Activated CD4-positive, CD25-positive, alpha-beta regulatory T cell treated with anti-CD3 and anti-CD28 coated beads, Interleukin-2, amount 50 U/mL, for 16 hours (primary cell): ENCODE data around the gene FLNB.
"Not testable (repeated sequence)": the region's sequence is repeated elsewhere in the genome, so short reads cannot be mapped to it uniquely, and the experiment has no call there.

Source experiments
- DNase-seq: peaks from one replicate; pipeline ENCODE4 v3.0.0-alpha.2; 2020; ENCODE audit warnings: low read depth, low spot score

FLNB gene

GRCh38 chr3:57980416-57980815 is 27.8 kb upstream of the FLNB start:
- no peak for DNase-seq

GRCh38 chr3:57981483-57982087 is 26.6 kb upstream of the FLNB start:
- no peak for DNase-seq

DNA sequence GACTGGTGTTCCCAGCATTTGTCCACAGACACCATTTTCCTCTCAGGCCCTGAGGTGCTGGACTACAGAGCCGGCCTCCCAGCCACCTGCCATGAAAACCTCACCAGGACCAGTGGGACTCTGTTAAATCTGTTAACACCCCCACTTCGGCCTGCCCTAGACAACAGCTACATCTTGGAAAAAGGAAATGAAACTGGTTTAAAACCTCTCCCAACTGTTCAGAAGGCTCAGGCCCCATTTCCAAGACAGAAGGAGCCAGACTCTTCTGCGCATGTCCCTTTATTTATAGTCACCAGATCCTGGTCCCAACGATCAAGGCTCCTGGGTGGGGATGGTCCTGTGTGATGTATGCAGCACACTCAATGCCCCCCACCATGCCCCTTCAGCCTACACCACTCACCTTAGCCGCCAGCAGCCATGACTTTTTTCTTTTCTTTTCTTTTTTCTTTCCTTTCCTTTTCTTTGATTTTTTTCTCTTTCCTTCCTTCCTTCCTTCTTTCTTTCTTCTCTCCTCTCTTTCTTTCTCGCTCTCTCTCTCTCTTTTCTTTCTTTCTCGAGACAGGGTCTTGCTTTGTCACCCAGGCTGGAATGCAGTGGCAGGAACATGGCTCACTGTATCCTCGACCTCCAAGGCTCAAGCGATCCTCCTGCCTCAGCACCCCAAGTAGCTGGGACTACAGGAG is 25.5 kb upstream of the FLNB start:
- DNase-seq, result no peak

DNA sequence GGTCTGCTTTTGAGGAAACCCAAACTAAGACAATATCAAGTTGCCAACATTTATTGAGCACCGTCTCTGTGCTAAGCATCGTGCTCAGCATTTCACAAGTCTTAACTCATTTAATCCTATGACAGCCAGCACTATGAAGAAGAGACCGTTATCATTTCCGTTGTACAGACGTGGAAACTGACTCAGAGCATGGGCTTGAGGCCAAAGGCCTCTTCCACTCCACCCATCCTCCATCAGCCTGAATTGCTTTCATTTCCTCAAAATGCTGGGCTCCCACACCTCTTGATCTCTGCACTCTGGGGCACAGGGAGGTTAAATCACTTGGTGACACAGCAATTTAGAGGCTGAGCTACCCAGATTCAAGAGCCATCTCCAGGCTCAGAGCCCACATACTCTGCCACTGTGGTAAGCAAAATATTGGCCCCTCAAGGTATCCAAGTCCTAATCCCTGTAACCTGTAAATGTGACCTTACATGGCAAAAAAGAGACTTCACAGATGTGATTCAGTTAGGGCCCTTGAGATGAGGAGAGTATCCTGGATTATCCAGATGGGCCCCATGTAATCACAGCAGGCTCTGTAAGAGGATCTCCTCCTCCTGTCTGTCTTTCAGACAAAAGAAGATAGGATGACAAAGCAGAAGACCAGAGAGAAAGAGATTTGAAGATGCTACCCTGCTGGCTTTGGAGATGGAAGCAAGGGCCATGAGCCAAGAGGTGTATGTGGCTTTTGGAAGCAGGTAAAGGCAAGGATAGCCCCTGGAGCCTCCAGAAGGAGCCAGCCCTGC is 24.3 kb upstream of the FLNB start:
- DNase-seq, result no peak

DNA sequence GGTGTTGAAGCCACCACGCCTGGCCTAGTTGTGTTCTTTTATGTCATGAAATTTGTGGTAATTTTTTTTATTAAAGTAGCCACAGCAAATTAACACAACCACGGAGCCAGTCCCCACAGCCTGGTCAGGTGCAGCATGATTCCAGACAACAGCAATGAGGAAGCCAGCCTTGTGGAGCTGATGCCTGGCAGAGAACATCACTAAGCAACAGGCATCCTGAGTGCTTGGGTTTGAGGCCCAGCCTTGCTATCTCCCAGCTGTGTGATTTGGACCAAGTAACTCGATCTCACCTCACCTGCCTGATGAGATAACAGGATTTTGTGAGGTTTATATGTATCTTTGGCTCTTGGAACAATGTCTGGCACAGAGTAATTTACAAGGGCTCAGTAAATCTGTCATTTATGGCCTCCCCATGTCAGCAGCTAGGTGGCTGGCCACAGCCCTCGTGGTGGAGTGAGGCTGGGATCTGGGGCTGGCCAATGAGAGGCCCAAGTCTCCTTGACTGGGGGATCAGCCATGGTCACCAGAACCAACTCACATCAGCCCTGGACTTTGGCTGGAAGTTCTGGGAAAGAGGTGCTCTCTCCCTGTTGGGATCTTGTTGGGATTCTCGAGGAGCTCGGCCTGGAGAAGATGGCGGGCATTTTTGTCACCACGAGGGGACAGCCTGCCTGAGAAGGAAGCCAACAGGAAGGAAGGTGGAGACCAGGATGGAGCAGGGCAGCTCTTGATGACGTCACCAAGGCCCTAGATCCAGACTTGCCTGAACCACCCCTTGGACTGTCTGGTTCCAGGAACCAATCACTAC is 22.8 kb upstream of the FLNB start:
- no peak for DNase-seq

DNA sequence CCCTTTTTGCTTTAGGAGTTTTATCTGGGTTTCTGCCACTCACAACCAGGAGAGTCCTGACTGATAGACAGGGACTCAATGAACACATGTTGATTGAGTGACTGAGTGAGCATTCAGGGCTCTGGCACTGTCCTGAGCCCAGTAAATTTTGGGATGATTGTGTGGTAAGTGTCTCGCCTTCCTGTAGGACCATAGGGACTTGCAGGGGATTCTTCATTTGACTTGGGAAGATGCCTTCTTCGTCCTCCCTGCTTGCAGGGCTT is 22.3 kb upstream of the FLNB start:
- no peak for DNase-seq

DNA sequence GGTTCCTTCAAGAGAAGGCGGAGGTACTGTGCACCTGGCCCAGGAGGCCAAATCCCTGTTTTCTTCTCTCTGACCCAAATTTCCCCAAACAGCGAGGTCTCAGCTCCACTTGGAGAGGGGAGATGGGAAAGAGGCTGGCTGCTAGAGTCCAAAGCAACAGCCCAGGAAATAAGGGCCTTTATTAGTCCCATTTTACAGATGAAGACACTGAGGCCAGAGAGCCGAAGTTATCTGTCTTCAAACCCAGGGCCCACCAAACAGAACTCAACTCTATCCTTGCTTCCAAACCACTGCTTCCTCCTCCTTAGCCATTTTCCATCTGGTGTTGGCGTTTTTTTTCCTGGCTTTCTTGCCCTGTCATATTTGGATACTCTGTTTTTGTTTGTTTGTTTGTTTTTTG is 22.0 kb upstream of the FLNB start:
- no peak for DNase-seq

- not testable (repeated sequence) for DNase-seq
Observed at GRCh38 chr3:57989198-57989597, 19.0 kb upstream of the FLNB start.

GRCh38 chr3:57989646-57990045 is 18.6 kb upstream of the FLNB start:
- DNase-seq, result no peak

DNA sequence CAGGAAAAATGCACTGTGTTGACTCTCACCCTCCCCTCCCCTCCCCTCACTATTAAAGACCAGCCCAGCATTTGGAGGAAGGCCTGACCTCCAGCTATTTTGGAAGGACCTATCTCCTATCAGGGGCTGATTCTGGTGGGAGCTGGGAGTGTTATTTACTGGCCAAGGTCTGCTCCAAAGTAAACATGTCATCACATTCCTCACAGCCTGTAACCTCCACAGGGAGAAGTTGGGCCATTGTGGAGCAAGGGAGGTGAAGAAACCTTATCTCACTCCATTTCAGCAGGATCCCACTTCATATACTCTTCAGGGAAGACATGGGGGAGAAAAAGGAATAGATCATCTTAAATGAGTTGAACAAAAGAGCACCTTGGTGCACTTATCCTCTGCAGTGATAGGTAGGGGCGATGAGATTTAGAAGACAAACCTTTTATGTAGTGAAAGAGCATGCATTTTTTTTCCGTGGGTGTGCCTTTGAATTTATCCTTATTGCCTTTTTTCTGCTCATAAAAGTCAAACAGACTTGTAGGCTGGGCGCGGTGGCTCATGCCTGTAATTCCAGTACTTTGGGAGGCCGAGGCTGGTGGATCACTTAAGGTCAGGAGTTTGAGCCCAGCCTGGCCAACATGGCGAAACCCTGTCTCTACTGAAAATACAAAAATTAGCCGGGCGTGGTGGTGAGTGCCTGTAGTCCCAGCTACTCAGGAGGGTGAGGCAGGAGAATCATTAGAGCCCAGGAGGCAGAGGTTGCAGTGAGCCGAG is 15.6 kb upstream of the FLNB start:
- no peak for DNase-seq

- DNase-seq, result no peak
Observed at GRCh38 chr3:57998366-57999283, 9.6 kb upstream of the FLNB start.

DNA sequence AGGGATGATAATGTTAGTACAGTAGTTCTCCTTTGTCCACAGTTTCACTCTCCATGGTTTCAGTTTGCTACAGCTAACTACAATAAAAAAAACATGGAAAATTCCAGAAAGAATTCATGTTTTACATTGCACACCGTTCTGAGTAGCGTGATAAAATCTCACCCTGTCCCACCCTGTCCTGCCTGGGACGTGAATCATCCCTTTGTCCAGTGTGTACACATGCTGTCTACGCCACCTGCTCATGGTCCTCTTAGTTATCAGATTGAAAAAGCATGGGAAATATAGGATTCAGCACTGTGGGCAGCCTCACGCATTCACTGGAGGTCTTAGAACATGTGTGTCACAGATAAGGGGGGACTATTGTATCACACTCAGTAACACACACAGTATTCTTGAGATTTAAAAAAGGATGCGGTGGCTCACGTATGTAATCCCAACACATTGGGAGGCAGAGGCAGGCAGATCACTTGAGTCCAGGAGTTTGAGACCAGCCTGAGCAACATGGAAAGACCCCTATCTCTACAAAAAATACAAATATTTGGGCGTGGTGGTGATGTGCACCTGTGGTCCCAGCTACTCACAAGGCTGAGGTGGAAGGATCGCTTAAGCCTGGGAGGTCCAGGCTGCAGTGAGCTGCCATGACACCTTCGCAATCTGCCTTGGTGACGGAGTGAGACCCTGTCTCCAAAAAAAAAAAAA is 8.7 kb upstream of the FLNB start:
- DNase-seq, result no peak

DNA sequence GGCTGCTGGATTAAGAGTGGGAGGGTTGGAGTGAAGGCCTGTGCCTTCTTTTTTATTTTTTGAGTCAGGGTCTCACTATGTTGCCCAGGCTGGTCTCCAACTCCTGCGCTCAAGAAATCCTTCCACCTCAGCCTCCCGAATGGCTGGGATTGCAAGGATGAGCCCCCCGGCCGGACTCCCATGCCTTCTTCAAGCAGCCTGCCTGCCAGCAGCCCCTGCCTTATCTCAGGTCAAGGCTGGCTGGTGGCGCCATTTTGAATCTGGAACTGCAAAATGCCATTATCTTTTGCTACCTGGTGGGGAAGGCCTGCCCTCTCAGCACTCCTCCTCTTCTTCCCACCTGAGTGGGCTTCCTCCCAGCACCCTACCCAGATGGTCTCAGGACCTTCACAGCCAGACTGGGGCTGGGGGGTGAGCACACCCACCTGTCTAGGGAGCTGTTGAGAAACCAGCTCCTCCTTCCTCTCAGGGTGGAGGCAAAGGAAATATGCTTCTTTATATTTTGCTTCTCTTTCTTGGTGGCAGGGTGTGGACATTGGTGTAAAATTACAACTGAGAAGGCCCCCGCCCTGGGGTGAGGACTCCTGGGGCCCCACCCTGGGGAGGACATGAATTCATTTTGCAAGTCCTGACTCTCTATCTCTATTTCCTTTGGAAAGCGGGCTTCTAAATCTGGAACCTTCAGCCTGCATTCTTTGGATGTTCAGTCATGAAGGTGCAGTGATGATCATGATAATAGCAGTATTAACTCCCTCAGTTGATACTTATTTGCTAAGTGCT is 7.7 kb upstream of the FLNB start:
- no peak for DNase-seq

DNA sequence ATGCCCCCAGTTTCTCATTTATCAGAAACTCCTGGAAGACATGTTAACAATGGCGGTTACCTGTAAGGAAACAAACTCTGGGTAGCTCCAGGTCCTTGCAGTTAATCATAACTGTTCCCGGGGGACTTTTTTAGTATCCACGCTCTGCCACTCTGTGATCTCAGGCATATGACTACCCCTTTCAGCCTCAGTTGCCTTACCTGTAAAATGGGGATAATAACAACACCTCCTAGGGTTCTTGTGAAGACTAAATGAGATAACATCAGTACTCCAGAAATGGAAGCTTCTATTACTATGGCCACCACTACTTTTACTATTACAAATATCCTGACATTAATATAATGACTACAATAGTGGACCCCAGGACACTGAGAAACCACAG is 7.1 kb upstream of the FLNB start:
- no peak for DNase-seq

DNA sequence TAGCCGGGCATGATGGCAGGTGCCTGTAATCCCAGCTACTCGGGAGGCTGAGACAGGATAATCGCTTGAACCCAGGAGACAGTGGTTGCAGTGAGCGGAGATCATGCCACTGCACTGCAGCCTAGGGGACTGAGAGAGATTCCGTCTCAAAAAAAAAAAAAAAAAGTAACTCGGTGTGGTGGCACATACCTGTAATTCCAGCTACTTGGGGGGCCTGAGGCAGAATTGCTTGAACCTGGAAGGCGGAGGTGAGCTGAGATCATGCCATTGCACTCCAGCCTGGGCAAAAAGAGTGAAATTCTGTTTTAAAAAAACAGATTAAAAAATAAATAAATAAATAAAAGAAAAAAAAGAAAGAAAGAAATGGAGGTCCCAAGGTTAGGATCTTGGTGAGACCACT is 6.2 kb upstream of the FLNB start:
- no peak for DNase-seq

DNA sequence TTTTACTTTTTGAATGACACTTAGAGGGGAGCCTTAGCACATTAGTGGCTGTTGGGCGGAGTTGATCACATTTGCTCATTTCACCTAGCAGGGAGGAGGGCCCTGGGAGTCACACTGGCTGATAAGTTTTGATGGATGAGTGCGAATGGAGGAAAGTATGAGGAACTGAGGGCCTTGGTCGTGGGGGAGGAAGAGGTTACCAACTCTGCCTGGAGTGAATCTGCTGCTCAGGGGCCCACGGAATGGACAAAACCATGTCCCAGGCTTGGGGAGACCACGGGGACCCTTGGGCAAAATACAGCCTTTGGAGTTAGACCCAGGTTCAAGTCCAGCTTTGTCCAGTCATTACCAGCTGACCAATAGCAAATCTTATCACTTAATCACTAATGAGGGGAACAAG is 5.1 kb upstream of the FLNB start:
- DNase-seq, result no peak

GRCh38 chr3:58004973-58005372 is 3.2 kb upstream of the FLNB start:
- no peak for DNase-seq

DNA sequence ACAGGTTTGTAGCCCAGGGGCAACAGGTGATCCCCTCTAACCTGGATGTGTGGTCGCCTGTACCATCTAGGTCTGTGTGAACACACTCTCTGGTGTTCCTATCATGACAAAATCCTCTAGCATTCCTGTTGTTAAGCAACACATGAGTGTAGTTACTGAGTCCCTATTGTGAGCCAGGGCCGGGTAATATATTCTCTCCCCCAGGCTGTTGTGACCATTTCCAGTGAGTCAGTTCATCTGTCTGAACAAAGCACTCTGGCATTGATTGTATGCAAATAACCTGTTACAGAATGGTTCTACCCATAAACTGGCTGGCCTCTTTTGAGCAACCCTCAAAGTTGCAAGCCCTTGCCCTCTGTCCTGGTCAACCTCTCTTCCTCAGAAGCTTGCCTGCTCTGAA is 2.6 kb upstream of the FLNB start:
- no peak for DNase-seq

DNA sequence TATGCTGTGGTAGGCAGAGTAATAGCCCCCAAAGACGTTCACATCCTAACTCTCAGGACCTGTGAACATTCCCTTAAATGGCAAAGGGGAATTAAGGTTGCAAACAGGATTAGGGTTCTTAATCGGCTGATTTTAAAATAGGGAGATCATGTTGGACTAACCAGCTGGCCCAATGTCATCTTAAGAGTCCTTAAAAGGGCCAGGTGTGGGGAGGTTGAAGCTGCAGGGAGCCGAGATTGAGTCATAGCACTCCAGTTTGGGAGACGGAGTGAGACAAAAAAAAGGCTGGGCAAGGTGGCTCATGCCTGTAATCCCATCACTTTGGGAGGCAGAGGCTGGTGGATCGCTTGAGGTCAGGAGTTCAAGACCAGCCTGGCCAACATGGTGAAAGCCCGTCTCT is 1.6 kb upstream of the FLNB start:
- no peak for DNase-seq
